Measurements from ENCODE around the gene SPATA13. TPM values are rescaled to one million over a fixed set of nuclear protein-coding genes. Genes with fewer than 3 reads are reported as not detected.

Gene SPATA13
- total RNA-seq, 1 donor from 2014 or later, result 5.1 TPM

- Mint-ChIP-seq H3K27me3 (ENCODE audit: low read depth) (no peaks in the 10 kb centered on the region), H3K27ac (ENCODE audit: unreplicated experiment) (peak overlapping the region; percentile 52), H3K9me3 (ENCODE audit: low read depth) (no peaks in the 10 kb centered on the region), H3K36me3 (ENCODE audit: low read depth) (no peaks in the 10 kb centered on the region), H3K4me1 (ENCODE audit: low read depth) (peaks cover 6% of the 10 kb centered on the region), H3K4me3 (ENCODE audit: unreplicated experiment) (no peak overlapping the region)
- DNase-seq (ENCODE audit: low spot score), result no peak
- no peak for TF ChIP-seq CTCF (IDR thresholded peaks at IDR 0.05)
These were observed 57.2 kb downstream of the SPATA13 start for GRCh38 chr13:24217601-24218281.

DNA sequence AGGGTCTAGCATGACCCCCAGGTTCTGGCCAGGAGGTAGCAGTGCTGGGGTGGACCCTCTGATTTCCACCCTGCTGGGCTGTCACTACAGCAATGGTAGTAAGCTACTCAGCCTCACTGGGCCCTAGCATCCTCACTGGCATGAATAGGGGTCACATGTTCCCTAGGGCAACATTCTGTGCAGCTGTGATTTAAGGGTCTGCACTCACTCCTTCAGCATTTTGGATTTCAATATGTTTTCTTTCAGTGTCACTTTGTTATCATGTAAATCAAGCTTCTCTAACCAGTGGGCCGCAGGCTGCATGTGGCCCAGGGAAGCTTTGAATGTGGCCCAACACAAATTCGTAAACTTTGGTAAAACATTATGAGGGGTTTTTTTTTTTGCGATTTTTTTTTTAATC is 57.8 kb downstream of the SPATA13 start:
- Mint-ChIP-seq H3K4me3 (ENCODE audit: unreplicated experiment) (no peak overlapping the region), H3K27ac (ENCODE audit: unreplicated experiment) (no peak overlapping the region), H3K36me3 (ENCODE audit: low read depth) (no peaks in the 10 kb centered on the region), H3K27me3 (ENCODE audit: low read depth) (no peaks in the 10 kb centered on the region), H3K4me1 (ENCODE audit: low read depth) (peaks cover 6% of the 10 kb centered on the region), H3K9me3 (ENCODE audit: low read depth) (no peaks in the 10 kb centered on the region)
- DNase-seq (ENCODE audit: low spot score), result no peak
- TF ChIP-seq CTCF (IDR thresholded peaks at IDR 0.05), result no peak

DNA sequence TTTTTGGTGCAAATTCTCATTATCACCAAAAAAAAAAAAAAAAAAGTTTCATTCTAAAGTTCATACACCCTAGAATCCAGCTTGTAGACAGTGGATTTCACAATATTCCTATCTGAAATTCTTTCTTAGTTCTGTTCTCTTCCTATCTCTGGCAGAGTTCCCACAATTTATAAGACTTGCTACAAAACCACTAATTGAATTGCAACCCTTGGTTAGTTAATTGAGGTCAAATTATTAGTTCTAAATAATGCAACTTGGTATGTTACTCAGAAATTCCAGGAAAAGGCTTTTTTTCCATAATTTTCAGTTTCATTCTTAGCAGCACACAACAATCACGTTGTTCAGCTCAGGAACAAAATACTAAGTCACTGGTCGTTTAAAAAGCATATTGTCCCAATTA is 58.5 kb downstream of the SPATA13 start:
- no peak overlapping the region for H3K27ac Mint-ChIP-seq (ENCODE audit: unreplicated experiment)
- no peak for TF ChIP-seq CTCF (IDR thresholded peaks at IDR 0.05)
- no peaks in the 10 kb centered on the region for H3K36me3 Mint-ChIP-seq (ENCODE audit: low read depth)
- H3K9me3 Mint-ChIP-seq (ENCODE audit: low read depth), result no peaks in the 10 kb centered on the region
- H3K4me1 Mint-ChIP-seq (ENCODE audit: low read depth), result peaks cover 6% of the 10 kb centered on the region
- no peak overlapping the region for H3K4me3 Mint-ChIP-seq (ENCODE audit: unreplicated experiment)
- no peak for DNase-seq (ENCODE audit: low spot score)
- no peaks in the 10 kb centered on the region for H3K27me3 Mint-ChIP-seq (ENCODE audit: low read depth)

DNA sequence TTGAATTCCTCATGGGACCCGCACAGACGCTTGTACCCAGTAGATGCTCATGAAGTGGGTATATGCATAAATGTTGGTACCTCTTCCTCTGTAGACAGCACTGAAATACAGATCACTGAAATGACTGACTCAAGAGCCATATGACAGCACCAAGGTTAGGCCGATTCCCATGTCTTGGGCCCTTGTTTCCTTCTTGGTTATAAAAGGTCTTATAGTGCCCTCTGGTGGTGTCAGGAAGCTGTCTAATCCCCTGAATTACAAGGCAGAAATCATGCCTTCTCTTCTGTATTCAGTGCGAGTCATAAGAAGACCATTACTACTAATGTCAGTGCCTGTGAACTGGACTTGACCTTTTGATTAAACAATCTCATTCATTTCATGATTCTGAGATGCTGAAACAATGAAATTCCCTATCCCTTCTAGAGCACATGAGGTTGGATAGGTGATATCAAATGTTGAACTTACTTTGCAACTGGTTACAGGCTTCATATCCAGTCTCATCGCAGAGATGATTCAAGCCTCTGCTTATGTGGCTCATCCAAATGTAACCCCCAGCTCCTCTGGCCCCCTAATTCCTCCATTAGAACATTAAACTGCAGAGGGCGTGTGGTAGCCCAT is 59.7 kb downstream of the SPATA13 start:
- no peak overlapping the region for H3K27ac Mint-ChIP-seq (ENCODE audit: unreplicated experiment)
- DNase-seq (ENCODE audit: low spot score), result no peak
- peaks cover 6% of the 10 kb centered on the region for H3K4me1 Mint-ChIP-seq (ENCODE audit: low read depth)
- no peaks in the 10 kb centered on the region for H3K36me3 Mint-ChIP-seq (ENCODE audit: low read depth)
- TF ChIP-seq CTCF (IDR thresholded peaks at IDR 0.05), result peak; percentile 91
- no peak overlapping the region for H3K4me3 Mint-ChIP-seq (ENCODE audit: unreplicated experiment)
- H3K9me3 Mint-ChIP-seq (ENCODE audit: low read depth), result no peaks in the 10 kb centered on the region
- no peaks in the 10 kb centered on the region for H3K27me3 Mint-ChIP-seq (ENCODE audit: low read depth)

- no peaks in the 10 kb centered on the region for H3K36me3 Mint-ChIP-seq (ENCODE audit: low read depth)
- no peaks in the 10 kb centered on the region for H3K27me3 Mint-ChIP-seq (ENCODE audit: low read depth)
- DNase-seq (ENCODE audit: low spot score), result no peak
- H3K4me1 Mint-ChIP-seq (ENCODE audit: low read depth), result peaks cover 6% of the 10 kb centered on the region
- H3K9me3 Mint-ChIP-seq (ENCODE audit: low read depth), result no peaks in the 10 kb centered on the region
- H3K4me3 Mint-ChIP-seq (ENCODE audit: unreplicated experiment), result no peak overlapping the region
- TF ChIP-seq CTCF (IDR thresholded peaks at IDR 0.05), result no peak
- no peak overlapping the region for H3K27ac Mint-ChIP-seq (ENCODE audit: unreplicated experiment)
These were observed 60.5 kb downstream of the SPATA13 start for GRCh38 chr13:24221007-24221406.
